ENCODE measurements around the gene FDXR. TPM values are rescaled to one million over a fixed set of nuclear protein-coding genes. Genes with fewer than 3 reads are reported as not detected.

Gene FDXR
- total RNA-seq, 2 experiments from 2014 or later, result 61.8 to 67.6 TPM

- Mint-ChIP-seq H3K9me3 (no peaks in the 10 kb centered on the region), H3K4me3 (no peak overlapping the region), H3K27me3 (ENCODE audit: low read depth) (peaks cover 3% of the 10 kb centered on the region), H3K27ac (no peak overlapping the region), H3K36me3 (ENCODE audit: low read depth) (peaks cover 10% of the 10 kb centered on the region), H3K4me1 (ENCODE audit: low read depth) (peaks cover 9% of the 10 kb centered on the region)
- CTCF ChIA-PET, result no interaction called here
- intact Hi-C loops (cut with micrococcal nuclease), result no loop called here
- no peak for DNase-seq
Measured at GRCh38 chr17:74836691-74837467, 35.9 kb downstream of the FDXR start.

DNA sequence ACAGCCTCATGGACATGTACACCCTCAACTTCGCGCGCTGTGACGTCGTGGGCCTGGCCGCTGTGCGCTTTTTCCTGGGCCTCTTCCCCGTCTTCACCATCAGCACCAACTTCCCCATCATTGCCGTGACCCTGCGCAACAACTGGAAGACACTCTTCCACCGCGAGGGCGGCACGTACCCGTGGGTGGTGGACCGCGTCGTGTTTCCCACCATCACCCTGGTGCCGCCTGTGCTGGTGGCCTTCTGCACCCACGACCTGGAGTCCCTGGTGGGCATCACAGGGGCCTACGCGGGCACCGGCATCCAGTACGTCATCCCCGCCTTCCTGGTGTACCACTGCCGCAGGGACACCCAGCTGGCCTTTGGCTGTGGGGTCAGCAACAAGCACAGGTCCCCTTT, 36.6 kb downstream of the FDXR start:
- intact Hi-C loops (cut with micrococcal nuclease), result no loop called here
- no peak for DNase-seq
- Mint-ChIP-seq H3K4me1 (ENCODE audit: low read depth) (peaks cover 7% of the 10 kb centered on the region), H3K4me3 (no peak overlapping the region), H3K27ac (no peak overlapping the region), H3K27me3 (ENCODE audit: low read depth) (peaks cover 2% of the 10 kb centered on the region), H3K9me3 (no peaks in the 10 kb centered on the region), H3K36me3 (ENCODE audit: low read depth) (peaks cover 10% of the 10 kb centered on the region)
- CTCF ChIA-PET, result no interaction called here

GRCh38 chr17:74833501-74834377, 39.1 kb downstream of the FDXR start:
- H3K4me1 Mint-ChIP-seq (ENCODE audit: low read depth), result no peaks in the 10 kb centered on the region
- CTCF ChIA-PET, result interaction anchor here (0.6 to 1.6 kb wide), 4 partner anchors 43 to 159 kb away, joined by 3 to 4 read pairs (median 4); no protein-coding TSS in a partner anchor
- peaks cover 10% of the 10 kb centered on the region for H3K36me3 Mint-ChIP-seq (ENCODE audit: low read depth)
- DNase-seq, result no peak
- no peaks in the 10 kb centered on the region for H3K9me3 Mint-ChIP-seq
- intact Hi-C loops (cut with micrococcal nuclease), result no loop called here
- H3K27me3 Mint-ChIP-seq (ENCODE audit: low read depth), result no peaks in the 10 kb centered on the region
- no peak overlapping the region for H3K4me3 Mint-ChIP-seq
- H3K27ac Mint-ChIP-seq, result no peak overlapping the region

GRCh38 chr17:74832421-74832820, 40.4 kb downstream of the FDXR start:
- Mint-ChIP-seq H3K27ac (no peak overlapping the region), H3K9me3 (no peaks in the 10 kb centered on the region), H3K4me3 (no peak overlapping the region), H3K27me3 (ENCODE audit: low read depth) (no peaks in the 10 kb centered on the region), H3K36me3 (ENCODE audit: low read depth) (peaks cover 10% of the 10 kb centered on the region), H3K4me1 (ENCODE audit: low read depth) (no peaks in the 10 kb centered on the region)
- intact Hi-C loops (cut with micrococcal nuclease), result no loop called here
- DNase-seq, result no peak
- CTCF ChIA-PET, result interaction anchor here (0.6 to 1.1 kb wide), 2 partner anchors 41 to 42 kb away, joined by 3 to 5 read pairs; no protein-coding TSS in a partner anchor

- CTCF ChIA-PET, result interaction anchor here (0.6 to 1.5 kb wide), 2 partner anchors 34 to 43 kb away, joined by 3 to 5 read pairs; no protein-coding TSS in a partner anchor
- Mint-ChIP-seq H3K27me3 (ENCODE audit: low read depth) (no peaks in the 10 kb centered on the region), H3K9me3 (no peaks in the 10 kb centered on the region), H3K4me3 (no peak overlapping the region), H3K27ac (no peak overlapping the region), H3K36me3 (ENCODE audit: low read depth) (peaks cover 7% of the 10 kb centered on the region), H3K4me1 (ENCODE audit: low read depth) (no peaks in the 10 kb centered on the region)
- intact Hi-C loops (cut with micrococcal nuclease), result no loop called here
- no peak for DNase-seq
Measured at GRCh38 chr17:74831444-74832146, 41.2 kb downstream of the FDXR start.

- H3K9me3 Mint-ChIP-seq, result no peaks in the 10 kb centered on the region
- no peaks in the 10 kb centered on the region for H3K4me1 Mint-ChIP-seq (ENCODE audit: low read depth)
- H3K27ac Mint-ChIP-seq, result no peak overlapping the region
- CTCF ChIA-PET, result interaction anchor here (0.6 to 1.5 kb wide), 2 partner anchors 35 to 65 kb away, joined by 3 read pairs; no protein-coding TSS in a partner anchor
- no peak for DNase-seq
- H3K36me3 Mint-ChIP-seq (ENCODE audit: low read depth), result peaks cover under 1% of the 10 kb centered on the region
- H3K4me3 Mint-ChIP-seq, result no peak overlapping the region
- intact Hi-C loops (cut with micrococcal nuclease), result no loop called here
- no peaks in the 10 kb centered on the region for H3K27me3 Mint-ChIP-seq (ENCODE audit: low read depth)
Measured at GRCh38 chr17:74830861-74831260, 41.9 kb downstream of the FDXR start.

DNA sequence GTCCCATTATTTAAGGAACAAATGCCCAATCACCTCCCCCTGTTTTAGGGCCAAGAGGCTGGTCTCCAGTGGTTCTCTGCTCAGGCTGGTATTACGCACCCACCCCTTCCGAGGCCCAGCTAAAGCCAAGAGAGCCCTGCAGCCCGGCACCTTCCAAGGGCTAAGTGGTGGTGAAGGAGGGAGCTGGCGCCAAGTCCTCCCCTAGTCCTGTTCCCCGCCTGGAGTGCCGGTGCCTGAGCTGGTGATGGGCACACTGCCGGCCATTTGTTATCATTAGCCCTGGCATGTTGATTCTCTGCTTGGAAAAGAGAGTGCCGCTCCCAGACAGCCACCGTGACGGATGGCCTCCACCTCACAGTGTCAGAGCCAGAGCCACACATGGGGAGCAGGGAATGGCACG, 45.0 kb downstream of the FDXR start:
- no peaks in the 10 kb centered on the region for H3K27me3 Mint-ChIP-seq (ENCODE audit: low read depth)
- DNase-seq, result no peak
- peaks cover 3% of the 10 kb centered on the region for H3K36me3 Mint-ChIP-seq (ENCODE audit: low read depth)
- CTCF ChIA-PET, result interaction anchor here (1.1 kb wide), 1 partner anchor 37 kb away, joined by 3 read pairs; no protein-coding TSS in a partner anchor
- no peaks in the 10 kb centered on the region for H3K4me1 Mint-ChIP-seq (ENCODE audit: low read depth)
- H3K4me3 Mint-ChIP-seq, result no peak overlapping the region
- H3K27ac Mint-ChIP-seq, result no peak overlapping the region
- no peaks in the 10 kb centered on the region for H3K9me3 Mint-ChIP-seq
- intact Hi-C loops (cut with micrococcal nuclease), result no loop called here

- DNase-seq, result no peak
- H3K9me3 Mint-ChIP-seq, result no peaks in the 10 kb centered on the region
- CTCF ChIA-PET, result interaction anchor here (0.5 to 1.2 kb wide), 3 partner anchors 18 to 52 kb away, joined by 3 to 4 read pairs (median 3); no protein-coding TSS in a partner anchor
- H3K4me3 Mint-ChIP-seq, result no peak overlapping the region
- intact Hi-C loops (cut with micrococcal nuclease), result no loop called here
- H3K36me3 Mint-ChIP-seq (ENCODE audit: low read depth), result peaks cover 3% of the 10 kb centered on the region
- H3K27me3 Mint-ChIP-seq (ENCODE audit: low read depth), result no peaks in the 10 kb centered on the region
- no peak overlapping the region for H3K27ac Mint-ChIP-seq
- H3K4me1 Mint-ChIP-seq (ENCODE audit: low read depth), result no peaks in the 10 kb centered on the region
Measured at GRCh38 chr17:74825952-74826719, 46.7 kb downstream of the FDXR start.

GRCh38 chr17:74824961-74825627, 47.7 kb downstream of the FDXR start:
- CTCF ChIA-PET, result interaction anchor here (1.1 kb wide), 1 partner anchor 32 kb away, joined by 3 read pairs; no protein-coding TSS in a partner anchor
- Mint-ChIP-seq H3K9me3 (no peaks in the 10 kb centered on the region), H3K27me3 (ENCODE audit: low read depth) (no peaks in the 10 kb centered on the region), H3K4me1 (ENCODE audit: low read depth) (no peaks in the 10 kb centered on the region), H3K27ac (no peak overlapping the region), H3K36me3 (ENCODE audit: low read depth) (peaks cover 5% of the 10 kb centered on the region), H3K4me3 (no peak overlapping the region)
- no peak for DNase-seq
- intact Hi-C loops (cut with micrococcal nuclease), result no loop called here

DNA sequence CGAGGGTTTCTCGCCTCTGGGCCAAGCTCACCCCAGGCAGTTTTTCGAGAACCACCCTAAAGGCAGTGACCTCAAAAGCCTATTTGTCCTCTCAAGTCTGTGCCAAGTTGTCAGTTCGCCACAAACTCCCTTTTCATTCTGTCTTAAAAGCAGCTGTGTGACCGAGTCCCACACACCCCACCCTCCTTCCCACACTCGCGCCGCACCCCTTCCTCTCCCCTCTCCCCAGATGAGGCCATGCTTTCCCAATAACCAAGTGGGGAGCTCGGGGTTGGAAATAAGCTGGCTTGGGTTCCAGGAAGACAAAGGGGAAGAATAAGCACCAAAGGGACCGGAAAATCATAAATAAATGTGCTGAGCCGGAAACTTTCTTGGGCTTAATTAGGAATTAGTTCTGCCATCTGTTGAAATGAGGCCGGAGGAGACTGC, 49.8 kb downstream of the FDXR start:
- no peak for DNase-seq
- intact Hi-C loops (cut with micrococcal nuclease), result no loop called here
- H3K9me3 Mint-ChIP-seq, result no peaks in the 10 kb centered on the region
- peaks cover 10% of the 10 kb centered on the region for H3K36me3 Mint-ChIP-seq (ENCODE audit: low read depth)
- no peak overlapping the region for H3K4me3 Mint-ChIP-seq
- CTCF ChIA-PET, result no interaction called here
- H3K27me3 Mint-ChIP-seq (ENCODE audit: low read depth), result no peaks in the 10 kb centered on the region
- H3K4me1 Mint-ChIP-seq (ENCODE audit: low read depth), result no peaks in the 10 kb centered on the region
- H3K27ac Mint-ChIP-seq, result no peak overlapping the region

- H3K27me3 Mint-ChIP-seq (ENCODE audit: low read depth), result no peaks in the 10 kb centered on the region
- peaks cover 10% of the 10 kb centered on the region for H3K36me3 Mint-ChIP-seq (ENCODE audit: low read depth)
- intact Hi-C loops (cut with micrococcal nuclease), result no loop called here
- no peaks in the 10 kb centered on the region for H3K4me1 Mint-ChIP-seq (ENCODE audit: low read depth)
- H3K4me3 Mint-ChIP-seq, result no peak overlapping the region
- H3K9me3 Mint-ChIP-seq, result no peaks in the 10 kb centered on the region
- CTCF ChIA-PET, result interaction anchor here (1.4 kb wide), 1 partner anchor 138 kb away, joined by 3 read pairs; no protein-coding TSS in a partner anchor
- DNase-seq, result no peak
- H3K27ac Mint-ChIP-seq, result no peak overlapping the region
Measured at GRCh38 chr17:74822335-74822938, 50.4 kb downstream of the FDXR start.
